ENCODE measurements around the gene AXIN2. TPM values are rescaled to one million over a fixed set of nuclear protein-coding genes. Genes with fewer than 3 reads are reported as not detected.

AXIN2 gene
- total RNA-seq, 1 donor from 2014 or later, result 53.4 TPM

DNA sequence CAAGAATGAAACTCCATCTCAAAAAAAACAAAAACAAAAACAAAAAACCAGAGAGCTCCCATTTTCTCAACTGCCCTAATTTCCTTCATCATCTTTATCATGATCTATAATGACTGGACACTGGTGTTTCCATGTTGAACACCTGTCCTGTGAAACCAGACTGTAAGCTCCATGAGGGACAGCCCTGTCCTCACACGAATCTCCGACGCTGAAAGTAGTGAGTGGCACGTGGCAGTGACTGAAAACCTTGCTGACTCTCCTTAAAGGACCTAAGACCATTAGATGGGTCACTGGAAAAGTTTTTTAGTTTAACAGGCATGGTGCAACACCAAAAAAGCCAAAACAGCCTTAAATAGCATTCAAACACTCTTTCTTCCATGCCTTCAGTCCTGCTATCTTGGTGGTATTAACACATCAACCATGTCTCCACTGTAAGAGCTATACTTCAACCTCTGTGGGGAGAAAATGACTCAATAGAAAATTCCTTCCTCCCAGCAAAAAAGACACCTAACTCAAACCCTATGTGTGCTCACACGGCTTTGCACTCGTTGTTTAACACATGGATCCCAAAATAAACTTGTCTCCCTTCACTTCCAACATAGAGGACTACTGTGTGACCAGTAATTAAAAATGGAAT lies 8.3 kb downstream of the AXIN2 start:
- no peak overlapping the region for H3K4me3 ChIP-seq
- intact Hi-C loops (cut with DNase I), result loop anchor here (10.0 kb wide), 1 partner anchor 258 kb away; no protein-coding TSS in a partner anchor
- no peaks in the 10 kb centered on the region for H3K27me3 ChIP-seq (ENCODE audit: low read depth)
- peaks cover 32% of the 10 kb centered on the region for H3K36me3 ChIP-seq
- TF ChIP-seq, protein P1, sequence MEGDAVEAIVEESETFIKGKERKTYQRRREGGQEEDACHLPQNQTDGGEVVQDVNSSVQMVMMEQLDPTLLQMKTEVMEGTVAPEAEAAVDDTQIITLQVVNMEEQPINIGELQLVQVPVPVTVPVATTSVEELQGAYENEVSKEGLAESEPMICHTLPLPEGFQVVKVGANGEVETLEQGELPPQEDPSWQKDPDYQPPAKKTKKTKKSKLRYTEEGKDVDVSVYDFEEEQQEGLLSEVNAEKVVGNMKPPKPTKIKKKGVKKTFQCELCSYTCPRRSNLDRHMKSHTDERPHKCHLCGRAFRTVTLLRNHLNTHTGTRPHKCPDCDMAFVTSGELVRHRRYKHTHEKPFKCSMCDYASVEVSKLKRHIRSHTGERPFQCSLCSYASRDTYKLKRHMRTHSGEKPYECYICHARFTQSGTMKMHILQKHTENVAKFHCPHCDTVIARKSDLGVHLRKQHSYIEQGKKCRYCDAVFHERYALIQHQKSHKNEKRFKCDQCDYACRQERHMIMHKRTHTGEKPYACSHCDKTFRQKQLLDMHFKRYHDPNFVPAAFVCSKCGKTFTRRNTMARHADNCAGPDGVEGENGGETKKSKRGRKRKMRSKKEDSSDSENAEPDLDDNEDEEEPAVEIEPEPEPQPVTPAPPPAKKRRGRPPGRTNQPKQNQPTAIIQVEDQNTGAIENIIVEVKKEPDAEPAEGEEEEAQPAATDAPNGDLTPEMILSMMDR (IDR thresholded peaks at IDR 0.05), result no peak
- peaks cover 10% of the 10 kb centered on the region for H3K4me1 ChIP-seq
- H3K27ac ChIP-seq, result peak overlapping the region; percentile 7
- ATAC-seq, result no peak
- no peak for DNase-seq
- no peaks in the 10 kb centered on the region for H3K9me3 ChIP-seq

DNA sequence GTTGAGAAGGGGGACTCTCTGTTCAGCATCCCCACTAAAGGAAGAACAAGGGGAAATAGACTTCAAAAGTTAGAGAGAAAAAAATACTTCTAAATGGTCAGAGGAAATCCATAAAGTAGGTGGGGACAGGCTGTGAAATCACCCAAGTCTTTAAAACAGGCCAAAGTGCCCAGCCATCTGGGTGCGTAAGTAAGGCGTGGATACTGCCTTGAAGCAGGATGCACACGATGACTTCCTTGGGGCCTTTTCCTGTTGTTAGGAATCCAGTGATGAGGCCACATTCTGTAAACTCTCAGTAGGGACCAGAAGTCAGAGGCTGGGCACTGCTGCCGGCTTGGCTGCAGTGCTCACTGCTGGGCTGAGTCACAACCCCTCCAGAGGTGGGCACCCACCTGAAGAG lies 9.2 kb downstream of the AXIN2 start:
- no peak overlapping the region for H3K4me3 ChIP-seq
- ATAC-seq (no peak), DNase-seq (peak; percentile 13)
- intact Hi-C loops (cut with DNase I), result loop anchor here (10.0 kb wide), 1 partner anchor 257 kb away; no protein-coding TSS in a partner anchor
- H3K27me3 ChIP-seq (ENCODE audit: low read depth), result no peaks in the 10 kb centered on the region
- peak overlapping the region; percentile 46 for H3K27ac ChIP-seq
- peaks cover 38% of the 10 kb centered on the region for H3K36me3 ChIP-seq
- no peaks in the 10 kb centered on the region for H3K9me3 ChIP-seq
- TF ChIP-seq, protein P1 (IDR thresholded peaks at IDR 0.05), result no peak
- peaks cover 13% of the 10 kb centered on the region for H3K4me1 ChIP-seq

DNA sequence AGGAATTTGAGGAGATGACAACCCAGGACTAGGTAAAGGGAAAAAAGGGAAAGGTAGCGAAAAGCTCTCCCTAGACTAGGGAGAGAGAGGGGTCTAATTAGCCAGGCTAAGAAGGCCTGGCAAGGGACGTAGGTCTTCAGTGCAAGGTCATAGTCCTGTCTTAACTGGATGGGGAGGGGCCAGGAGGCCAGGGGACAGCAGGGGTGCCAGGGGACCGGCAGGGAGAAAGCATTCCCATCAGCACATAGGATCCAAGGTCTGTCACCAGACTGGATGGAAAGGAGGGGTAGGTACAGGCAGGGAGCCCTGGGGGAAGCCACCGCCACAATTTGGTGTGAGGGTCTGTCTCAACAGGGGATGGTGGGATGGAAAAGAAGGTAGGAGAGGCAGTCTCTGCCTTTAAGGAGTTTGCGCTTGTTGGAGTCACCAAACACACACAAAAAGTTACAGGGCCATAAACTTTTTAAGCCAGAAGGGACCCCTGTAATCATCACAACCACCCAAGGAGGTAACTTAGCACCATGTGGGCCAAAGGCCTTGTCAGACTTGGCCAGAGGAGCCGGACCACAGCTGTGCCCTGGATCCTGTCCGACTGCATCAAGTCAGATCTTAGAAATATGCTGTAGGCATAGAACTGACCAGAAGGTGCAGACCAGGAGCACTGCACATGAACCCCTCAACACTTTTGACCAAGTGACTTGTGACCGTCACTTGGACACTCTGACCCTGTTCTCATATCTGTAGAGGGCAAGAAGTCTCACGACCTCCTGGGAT lies 10.0 kb downstream of the AXIN2 start:
- DNase-seq (no peak), ATAC-seq (no peak)
- intact Hi-C loops (cut with DNase I), result loop anchor here (10.0 kb wide), 1 partner anchor 257 kb away; no protein-coding TSS in a partner anchor
- Histone ChIP-seq H3K27me3 (ENCODE audit: low read depth) (no peaks in the 10 kb centered on the region), H3K36me3 (peaks cover 39% of the 10 kb centered on the region), H3K4me3 (no peak overlapping the region), H3K27ac (peak overlapping the region; percentile 46), H3K9me3 (no peaks in the 10 kb centered on the region), H3K4me1 (peaks cover 21% of the 10 kb centered on the region)
- TF ChIP-seq, protein P1 (IDR thresholded peaks at IDR 0.05), result no peak

DNA sequence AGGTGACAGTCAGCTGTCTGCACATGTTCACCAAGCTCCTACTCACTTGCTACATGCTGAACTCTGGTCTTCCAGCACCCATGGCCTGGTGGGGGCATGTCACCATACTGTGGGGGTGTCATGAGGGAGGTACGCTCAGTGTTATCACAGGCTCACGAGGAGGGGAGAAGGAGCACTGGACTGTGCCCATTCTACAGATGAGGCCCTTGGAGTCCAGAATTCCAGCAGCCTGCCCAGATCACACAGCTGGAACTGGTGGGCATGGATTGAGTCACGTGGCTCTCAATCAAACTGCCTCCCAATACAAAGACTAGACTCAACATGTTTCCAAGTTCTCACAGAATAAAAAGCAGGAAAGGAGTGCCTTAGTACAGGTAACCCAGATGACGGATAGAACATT lies 10.7 kb downstream of the AXIN2 start:
- Histone ChIP-seq H3K9me3 (no peaks in the 10 kb centered on the region), H3K27me3 (ENCODE audit: low read depth) (no peaks in the 10 kb centered on the region), H3K36me3 (peaks cover 44% of the 10 kb centered on the region), H3K27ac (no peak overlapping the region), H3K4me1 (peaks cover 27% of the 10 kb centered on the region), H3K4me3 (no peak overlapping the region)
- no peak for DNase-seq
- intact Hi-C loops (cut with DNase I), result loop anchor here (10.0 kb wide), 1 partner anchor 256 kb away; no protein-coding TSS in a partner anchor
- ATAC-seq, result no peak
- TF ChIP-seq, protein P1 (IDR thresholded peaks at IDR 0.05), result no peak

DNA sequence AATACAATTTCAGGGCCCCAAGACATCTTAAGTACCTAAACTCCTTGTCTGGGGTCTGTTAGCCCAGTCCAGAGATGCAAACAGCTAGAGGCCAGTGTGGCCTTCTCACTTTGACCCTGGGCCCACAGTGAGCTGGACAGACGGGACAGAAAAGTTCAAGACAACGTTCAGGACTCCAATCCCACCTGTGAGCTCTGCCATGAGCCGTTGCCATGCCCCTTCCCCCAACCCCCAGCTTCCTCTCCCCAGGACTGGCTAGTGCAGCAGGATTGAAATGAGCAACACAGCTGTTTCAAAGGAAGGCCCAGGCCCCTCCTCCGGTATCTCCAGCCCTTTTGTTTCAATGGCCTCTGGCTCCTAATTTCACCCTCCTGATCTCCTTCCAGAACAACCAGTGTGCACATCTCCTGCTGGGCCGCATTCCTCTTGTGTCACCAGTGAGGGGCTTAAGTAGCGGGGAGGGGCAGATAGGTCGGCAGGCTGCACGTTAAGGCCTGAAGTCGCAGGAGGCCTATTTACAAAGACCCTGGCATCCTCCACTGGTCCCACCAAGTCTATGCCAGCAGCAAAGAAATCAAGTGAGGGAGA lies 11.3 kb downstream of the AXIN2 start:
- Histone ChIP-seq H3K4me1 (peaks cover 33% of the 10 kb centered on the region), H3K27ac (no peak overlapping the region), H3K27me3 (ENCODE audit: low read depth) (no peaks in the 10 kb centered on the region), H3K4me3 (no peak overlapping the region), H3K36me3 (peaks cover 44% of the 10 kb centered on the region), H3K9me3 (no peaks in the 10 kb centered on the region)
- TF ChIP-seq, protein P1 (IDR thresholded peaks at IDR 0.05), result no peak
- intact Hi-C loops (cut with DNase I), result loop anchor here (10.0 kb wide), 1 partner anchor 255 kb away; no protein-coding TSS in a partner anchor
- DNase-seq (no peak), ATAC-seq (no peak)

All from lower lobe of right lung (tissue), 2 donors.